ENCODE measurements around the gene EXOC1.

EXOC1 gene

GRCh38 chr4:55949482-55949802 is 96.0 kb downstream of the EXOC1 start:
- TF ChIP-seq CTCF (IDR thresholded peaks at IDR 0.05; ENCODE audit: low read depth, low read length), result no peak
- H3K4me3 ChIP-seq (ENCODE audit: low read depth, low read length), result peak overlapping the region; percentile 54
- no peak for DNase-seq (ENCODE audit: low read depth, low spot score)
- in situ Hi-C loops (cut with HindIII; ENCODE audit: low sequenced_read_pairs), result no loop called here

GRCh38 chr4:55951191-55951922 is 97.9 kb downstream of the EXOC1 start:
- no peak for TF ChIP-seq CTCF (IDR thresholded peaks at IDR 0.05; ENCODE audit: low read depth, low read length)
- DNase-seq (ENCODE audit: low read depth, low spot score), result no peak
- in situ Hi-C loops (cut with HindIII; ENCODE audit: low sequenced_read_pairs), result no loop called here
- no peak overlapping the region for H3K4me3 ChIP-seq (ENCODE audit: low read depth, low read length)

Measured in astrocyte of the spinal cord (primary cell).